Activated CD4-positive, alpha-beta T cell treated with anti-CD3 and anti-CD28 coated beads for 48 hours (primary cell): ENCODE results near the gene LRIT2.

ENCODE experiments used
- DNase-seq: peaks from one replicate; pipeline ENCODE4 v3.0.0-alpha.2; 2020

The LRIT2 gene, protein sequence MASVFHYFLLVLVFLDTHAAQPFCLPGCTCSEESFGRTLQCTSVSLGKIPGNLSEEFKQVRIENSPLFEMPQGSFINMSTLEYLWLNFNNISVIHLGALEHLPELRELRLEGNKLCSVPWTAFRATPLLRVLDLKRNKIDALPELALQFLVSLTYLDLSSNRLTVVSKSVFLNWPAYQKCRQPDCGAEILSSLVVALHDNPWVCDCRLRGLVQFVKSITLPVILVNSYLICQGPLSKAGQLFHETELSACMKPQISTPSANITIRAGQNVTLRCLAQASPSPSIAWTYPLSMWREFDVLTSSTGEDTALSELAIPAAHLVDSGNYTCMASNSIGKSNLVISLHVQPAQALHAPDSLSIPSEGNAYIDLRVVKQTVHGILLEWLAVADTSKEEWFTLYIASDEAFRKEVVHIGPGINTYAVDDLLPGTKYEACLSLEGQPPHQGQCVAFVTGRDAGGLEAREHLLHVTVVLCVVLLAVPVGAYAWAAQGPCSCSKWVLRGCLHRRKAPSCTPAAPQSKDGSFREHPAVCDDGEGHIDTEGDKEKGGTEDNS

DNA sequence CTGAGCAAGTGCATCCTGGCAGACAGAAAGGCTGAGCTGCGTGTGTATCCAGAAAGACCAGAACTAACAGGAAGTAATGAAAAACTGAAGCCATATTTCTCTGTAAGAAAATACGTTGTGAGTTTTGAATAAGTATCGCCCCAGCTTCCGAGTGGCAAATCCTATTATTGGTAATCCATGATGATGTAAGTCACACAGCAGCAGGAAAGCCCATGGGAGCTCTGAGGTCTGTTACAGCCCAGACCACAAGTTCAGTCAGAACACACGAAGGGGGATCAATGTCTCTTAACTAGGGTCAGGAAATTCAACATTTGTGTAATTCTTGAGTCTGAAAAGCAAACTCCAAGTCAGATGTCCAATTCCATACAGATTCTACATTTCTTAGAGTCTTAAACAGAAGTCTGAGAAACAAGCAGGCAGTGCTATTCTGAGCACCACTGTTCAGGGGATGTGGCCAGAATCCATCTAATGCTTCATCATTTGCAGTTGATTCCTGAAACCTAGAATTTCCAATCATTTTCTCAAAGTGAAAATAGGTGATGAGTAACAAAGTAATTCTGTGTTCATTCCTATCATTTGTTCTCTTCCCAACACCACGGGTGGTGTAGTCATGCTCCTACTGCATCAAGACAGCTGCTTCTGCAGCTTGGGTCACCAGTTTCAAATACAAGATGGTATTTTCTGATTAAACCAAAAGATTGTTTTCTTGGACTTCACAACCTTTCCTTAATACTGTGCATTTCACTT is at the start of gene LRIT2:
Gene LRIT2, minus strand, starts transcription at position 118 of the 747 bp plus-strand sequence. Its CDS starts 24 bp downstream, at position 94.
- DNase-seq: no peak

DNA sequence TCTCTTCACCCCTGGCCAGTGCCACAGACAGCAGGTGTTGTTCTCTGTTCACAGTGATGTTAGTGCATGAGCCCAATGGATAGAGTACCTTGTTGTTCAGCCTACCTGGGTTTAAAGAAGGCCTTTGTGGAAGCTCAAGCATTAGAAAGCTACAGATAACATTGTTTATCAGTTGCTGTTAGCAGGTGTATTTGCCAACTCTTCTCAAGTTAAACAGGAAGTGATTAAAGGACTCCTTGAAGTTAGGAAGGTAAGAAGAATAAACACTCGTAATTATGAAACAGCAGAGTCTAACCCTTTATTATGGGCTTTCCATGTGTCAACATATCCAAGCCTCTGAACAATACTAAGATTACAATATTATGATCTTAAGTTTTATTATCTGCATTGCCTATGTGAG is 45.4 kb upstream of the LRIT2 start:
- DNase-seq: no peak

DNA sequence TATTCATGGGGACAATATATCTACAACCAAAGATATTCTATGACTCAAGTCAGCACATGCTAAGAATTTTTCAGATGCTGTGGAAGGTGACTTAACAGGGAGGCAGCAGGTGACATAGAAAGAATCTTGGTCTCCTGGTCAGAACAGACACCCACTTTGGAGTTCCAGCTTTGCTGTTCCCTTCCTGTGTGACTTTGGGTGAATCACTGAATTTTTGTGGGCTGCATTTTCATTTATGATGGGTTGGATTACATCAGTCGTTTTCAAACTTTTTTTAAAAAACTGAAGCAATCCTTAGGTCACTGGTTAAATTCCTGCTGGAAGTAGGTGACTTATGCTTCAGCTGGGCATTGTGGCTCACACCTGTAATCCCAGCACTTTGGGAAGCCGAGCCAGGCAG is 44.4 kb upstream of the LRIT2 start:
- DNase-seq: no peak

DNA sequence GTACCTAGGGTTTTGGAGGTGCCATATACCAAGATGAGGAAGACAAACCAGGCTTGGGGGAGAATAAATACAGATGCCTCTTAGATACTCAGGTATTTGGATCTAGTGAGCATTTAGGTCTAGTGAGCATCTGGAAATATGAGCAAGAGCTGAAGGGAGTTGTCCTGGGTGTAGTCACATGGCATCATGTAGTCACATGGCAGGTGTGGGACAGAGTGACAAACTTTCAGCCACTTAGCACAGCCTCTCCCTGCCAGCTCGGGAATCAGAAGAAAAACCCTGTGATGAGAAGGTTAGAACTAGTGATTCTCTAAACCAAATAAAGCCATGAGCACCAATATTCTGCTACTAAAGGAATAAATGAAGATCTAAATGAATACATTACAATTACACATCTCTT is 43.8 kb upstream of the LRIT2 start:
- DNase-seq: no peak

DNA sequence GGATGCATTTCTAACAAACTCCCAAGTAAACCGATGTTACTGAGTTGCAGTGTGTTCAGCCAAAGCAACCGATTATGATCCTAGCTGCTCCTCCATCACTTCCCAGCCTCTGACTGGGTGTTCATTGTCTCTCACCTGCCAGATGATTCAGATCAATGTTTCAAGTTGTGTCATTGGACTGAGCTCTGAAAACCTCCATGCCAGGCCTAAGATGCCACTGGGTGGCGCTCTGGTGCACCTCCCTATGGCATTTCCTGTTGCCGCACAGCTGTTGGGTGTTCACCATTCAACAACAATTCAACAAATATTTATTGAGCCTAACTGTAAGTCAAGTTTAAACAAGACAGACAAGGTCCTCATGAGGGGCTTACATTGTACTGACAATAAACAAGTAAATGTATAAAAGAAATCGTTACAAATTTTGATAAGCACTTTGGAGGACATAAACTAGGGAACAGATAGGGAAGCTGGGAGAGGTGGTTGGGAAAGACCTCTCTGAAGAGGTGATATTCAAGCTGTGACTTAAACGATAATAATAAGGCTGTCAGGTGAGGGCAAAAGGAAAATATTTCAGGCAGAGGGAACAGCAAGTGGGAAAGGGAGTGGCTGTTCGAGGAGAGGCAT is 42.3 kb upstream of the LRIT2 start:
- DNase-seq: peak; percentile 92

DNA sequence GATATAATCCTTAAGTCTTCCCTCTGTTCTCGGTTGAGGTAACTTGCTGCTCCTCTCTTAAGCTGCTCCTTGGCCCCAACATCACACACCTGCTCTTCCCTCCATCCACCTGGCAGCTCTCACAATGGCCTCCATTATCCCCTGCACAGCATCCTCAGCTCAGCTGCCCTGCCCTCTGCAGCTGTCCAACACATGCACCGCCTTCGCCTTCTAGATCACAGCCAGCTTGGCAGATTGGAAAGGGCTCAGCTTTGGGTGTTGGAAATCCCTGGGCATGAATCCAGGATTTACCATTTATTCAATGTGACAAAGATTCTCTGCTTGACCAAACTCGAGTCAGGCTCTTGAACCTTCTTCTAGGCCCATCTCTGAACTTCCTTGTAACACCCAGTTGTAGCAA is 40.1 kb upstream of the LRIT2 start:
- DNase-seq: no peak

DNA sequence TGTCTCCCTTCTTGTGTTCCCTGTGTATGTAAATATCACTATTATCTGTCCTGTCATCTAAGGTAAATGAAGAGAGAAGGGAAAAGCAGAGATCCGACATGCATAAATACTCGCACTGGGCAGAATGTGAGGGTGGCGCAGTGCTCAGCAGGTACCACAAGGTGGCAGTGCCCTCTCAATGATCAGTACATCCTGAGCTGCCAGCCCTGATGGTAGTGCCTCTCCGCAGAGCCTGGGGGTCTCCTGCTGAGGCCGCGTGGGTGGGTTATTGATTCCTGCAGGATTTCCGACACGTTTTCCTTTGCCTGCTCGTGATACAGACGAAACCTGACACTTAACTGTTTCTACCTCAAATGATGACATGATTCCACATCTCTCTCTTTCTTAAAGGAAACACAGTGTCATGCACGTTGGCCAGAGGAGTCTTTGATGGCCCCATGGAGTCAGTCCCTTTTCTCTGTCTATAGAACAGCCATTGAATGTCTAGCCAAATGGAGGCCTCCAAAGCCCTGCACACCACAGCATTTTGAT is 39.3 kb upstream of the LRIT2 start:
- DNase-seq: peak; percentile 81

DNA sequence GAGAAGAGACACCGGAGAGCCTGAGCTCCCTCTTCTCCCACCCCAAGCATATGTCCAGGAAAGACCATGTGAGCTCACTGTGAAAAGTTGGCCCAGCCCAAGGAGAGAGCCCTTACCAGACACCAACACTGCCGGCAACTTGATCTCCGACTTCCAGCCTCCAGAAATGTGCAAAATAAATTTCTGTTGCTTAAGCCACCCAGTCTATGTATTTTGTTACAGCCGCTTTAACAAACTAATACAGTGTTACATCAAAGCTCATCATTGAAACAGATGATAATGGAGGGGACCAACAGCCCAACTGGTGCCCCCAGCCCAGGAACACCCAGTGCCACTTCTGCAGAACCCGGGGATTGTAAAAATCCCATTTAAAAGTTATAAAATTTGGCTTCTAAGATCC is 38.4 kb upstream of the LRIT2 start:
- DNase-seq: no peak

DNA sequence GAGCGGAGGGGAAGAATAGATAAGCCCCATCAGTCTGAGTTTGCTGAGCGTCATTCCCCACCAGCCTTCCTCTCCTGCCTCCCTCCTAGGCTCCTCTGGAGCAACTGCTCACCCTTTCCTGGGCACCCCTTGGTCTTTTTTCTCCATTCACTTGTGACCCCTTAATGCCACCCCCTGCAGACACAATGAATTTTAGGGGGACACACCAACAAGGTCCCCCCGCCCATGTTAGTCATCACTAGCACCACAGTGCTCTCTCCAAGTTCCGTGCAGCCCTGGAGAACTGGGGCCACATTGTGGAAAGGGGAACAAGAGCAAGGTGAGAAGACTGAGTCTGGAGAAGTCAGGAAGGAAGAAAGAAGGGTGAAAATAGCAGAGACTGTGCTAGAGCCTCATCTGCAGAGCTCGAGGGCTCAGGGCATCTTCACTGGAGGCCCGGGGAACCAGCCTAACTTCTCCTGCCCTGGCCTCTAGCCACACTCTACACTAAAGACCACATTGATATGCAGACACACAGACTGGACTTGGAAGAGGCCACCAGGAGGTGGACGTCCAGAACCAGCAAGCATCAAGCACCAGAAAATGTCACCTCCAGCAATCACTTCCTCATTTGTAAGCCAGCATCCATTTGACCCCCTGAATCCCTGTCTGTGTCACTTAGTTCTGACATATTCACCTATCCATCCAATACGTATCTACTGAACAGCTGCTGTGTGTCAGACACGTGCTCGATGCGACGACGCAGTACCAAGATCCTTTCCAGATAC is 37.0 kb upstream of the LRIT2 start:
- DNase-seq: no peak

DNA sequence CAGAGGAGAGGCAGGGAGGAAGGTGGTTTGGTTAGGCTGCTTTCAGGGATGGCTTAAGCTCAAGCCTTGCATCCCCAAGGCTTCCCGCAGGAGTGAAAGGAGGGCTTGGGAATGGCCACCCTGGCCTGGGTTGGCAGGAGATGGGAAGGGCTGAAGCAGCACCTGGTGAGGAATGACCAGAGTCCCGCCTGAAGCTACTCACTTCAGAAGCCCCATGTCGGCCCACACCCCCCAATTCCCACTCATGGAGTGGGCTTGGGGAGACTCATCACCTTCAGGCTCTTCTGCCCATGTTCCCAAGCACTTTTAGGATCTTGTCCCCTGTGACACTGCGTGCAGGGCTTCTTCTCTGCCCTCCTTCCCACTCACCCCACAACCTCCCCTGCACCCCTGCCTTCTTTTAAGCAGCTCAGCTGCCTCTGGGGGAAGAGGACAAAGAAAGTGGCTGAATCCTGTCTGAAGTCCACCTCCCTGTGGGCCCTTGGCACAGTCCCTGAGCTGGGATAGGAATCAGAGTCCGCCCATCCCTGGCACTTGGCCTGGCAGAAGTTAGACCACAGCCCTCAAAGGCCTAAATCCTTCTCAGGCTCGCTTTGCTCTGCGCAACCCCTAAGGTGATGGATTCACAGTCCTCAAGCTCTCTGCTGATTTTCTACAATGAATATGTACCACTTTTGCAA is 36.0 kb upstream of the LRIT2 start:
- DNase-seq: no peak

DNA sequence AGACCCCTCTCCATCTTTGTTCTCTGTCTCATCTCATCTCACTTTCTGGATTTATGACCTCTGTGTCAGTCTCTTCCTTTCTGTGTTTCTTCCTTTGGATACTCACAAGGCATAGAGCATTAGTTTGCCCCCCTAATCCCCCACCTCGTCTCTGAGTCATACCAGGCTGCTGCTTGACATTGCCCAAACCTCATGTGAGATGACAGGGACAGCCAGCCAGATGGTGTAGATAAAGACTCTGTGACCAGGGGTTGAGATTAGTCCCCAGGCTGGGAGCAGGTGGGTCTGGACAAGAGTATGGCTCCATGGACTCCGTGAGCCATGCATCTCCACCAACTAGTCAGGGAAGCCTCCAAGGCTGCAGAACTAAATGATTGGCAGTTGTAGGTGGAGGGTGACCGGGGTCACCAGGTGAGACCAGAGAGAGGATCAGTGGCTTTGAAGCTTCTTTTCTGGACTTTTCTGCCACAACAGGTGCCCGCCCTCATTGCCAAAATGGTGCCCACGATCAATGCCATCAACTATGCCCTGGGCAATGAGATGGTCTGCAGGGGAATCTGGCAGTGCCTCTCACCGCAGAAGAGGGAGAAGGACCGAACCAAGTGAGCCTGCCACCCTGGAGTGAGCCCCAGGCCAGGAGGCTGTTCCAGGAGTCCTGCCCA is 32.8 kb upstream of the LRIT2 start:
- no peak for DNase-seq

DNA sequence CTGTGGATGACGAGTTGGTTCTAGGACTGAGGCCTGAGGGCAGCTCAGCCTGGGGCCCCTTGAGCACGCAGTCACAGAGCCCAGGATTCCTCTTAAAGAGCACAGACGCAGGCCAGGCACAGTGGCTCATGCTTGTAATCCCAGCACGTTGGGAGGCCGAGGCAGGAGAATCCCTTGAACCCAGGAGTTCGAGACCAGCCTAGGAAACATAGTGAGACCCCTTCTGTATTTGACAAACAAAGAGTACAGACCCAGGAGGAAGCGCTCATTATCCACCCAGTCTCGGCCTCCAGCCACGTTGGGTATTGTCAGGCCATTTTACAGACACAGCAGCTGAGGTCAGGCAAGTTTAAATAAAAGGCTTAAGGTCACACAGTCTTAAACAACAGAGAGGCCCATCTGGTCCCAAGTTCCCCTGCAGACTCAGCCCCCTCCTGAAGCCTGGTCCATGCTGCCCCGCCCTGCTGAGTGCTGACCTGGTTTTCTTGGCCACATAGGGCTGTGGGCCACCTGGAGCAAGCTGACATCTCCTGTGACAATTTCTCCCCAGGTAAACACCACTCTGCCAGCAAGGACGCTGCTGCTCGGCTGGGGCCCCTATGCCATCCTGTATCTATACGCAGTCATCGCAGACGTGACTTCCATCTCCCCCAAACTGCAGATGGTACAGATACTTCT is 32.1 kb upstream of the LRIT2 start:
- DNase-seq: no peak

DNA sequence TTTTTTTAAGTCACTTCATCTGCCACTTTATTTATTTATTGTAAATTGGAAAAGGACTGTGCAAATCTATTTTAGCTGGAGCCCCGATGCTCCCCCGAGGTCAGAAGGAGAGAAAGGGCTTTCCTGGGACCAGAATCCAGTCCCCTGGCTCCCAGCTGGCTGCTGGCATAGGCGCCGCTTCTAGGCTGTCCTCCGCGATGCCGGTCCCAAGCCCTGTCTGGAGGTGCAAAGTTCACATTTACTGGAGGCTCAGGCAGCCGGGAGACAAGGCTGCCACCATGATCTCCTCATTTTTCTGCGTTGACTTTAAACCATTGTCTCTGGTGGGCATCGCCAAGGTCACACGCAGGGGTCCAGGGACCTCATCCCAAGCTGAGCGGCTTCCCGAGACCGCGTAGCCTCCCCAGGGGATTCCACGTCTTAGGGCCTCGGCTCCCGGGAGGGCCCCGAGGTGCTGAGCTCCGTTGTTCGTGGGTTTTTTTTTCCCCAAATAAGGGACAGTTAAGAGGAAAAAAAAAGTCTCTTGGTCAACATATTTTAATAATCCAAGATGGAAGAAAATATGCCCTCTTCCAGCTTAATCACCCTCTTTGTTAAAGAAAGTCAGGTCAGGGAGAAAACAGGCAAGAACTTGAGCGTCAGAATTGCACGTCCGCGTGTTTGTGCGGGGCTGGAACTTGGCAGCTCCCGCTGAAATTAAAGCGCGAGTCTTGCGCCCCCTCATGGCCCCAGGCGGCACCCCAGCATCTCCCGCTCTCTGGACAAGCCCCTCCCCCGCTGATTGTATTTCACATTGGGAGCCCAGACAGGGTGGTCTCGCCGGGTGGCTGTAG is 31.4 kb upstream of the LRIT2 start:
- peak; percentile 79 for DNase-seq

DNA sequence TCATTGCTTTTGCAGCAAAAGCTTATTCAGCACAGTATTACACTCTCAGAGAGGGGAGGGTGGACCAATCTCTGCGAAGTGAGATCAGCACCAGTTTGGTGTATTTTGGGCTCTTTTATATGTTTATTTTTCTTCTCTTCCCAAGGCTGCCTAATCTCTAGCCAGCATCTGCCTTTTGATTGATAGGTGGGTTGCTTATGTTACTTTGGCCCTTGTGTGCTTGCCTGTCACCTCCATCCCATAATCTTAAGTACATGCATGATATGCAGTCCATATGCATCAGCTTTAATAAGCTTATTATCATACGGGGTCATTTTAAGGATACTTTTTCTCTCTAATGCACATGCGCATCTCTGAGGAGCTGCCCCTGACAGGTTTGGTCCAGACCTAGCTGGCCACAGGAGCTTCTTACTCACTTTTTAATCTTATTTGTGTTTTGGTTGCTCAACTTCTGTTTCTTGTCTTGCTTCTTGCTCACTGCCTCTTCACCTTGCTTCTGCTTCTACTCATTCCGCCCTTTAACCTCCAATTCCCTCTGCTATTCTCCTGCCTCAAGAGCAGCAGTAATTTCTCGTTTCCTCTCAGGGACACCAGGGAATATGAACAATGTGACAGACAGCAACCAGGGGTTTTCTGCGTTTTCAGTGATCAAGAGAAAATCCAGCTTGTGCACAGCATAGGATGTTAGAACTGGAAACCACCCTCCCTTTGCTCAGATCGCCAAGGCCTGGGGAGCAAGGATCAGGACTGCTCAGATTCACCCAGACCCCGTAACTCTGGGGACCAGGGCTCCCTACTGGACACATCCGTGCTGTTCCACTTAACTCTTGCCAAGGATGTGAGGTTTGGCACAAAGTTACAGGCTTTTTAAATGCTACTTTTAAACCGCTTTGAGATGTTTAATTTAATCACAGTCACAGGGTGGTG is 29.5 kb upstream of the LRIT2 start:
- DNase-seq: no peak

DNA sequence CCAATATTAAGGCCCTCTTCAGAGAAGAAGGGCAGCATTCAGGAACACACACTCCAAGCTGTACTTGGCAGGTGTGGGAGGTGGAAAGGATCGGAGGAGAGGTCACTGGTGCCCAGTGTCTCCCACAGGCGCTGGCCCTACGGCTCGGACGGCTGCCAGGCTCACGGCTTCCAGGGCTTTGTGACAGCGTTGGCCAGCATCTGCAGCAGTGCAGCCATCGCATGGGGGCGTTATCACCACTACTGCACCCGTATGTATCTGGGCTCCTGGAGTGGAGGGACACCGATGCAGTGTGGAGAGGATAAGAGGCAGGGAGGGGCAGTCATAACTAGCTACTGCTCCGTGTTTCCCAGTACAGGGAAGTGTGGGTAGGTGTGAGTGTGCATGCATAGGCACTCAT is 23.4 kb upstream of the LRIT2 start:
- DNase-seq: no peak

DNA sequence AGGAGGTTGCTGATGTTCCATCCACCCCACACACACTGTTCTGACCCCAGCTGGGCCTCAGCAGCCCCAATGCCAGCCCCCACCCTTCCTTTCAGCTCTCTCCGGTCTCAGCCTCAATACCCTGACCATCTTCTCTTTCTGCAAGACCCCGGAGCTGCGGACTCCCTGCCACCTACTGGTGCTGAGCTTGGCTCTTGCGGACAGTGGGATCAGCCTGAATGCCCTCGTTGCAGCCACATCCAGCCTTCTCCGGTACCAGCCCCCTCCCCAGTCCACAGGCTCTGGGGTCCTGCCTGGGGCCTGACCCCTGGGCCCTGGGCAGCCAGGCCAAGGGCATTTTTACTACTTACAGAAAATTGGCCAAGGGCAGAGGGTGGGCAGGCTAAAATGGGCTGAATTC is 22.2 kb upstream of the LRIT2 start:
- DNase-seq: no peak

DNA sequence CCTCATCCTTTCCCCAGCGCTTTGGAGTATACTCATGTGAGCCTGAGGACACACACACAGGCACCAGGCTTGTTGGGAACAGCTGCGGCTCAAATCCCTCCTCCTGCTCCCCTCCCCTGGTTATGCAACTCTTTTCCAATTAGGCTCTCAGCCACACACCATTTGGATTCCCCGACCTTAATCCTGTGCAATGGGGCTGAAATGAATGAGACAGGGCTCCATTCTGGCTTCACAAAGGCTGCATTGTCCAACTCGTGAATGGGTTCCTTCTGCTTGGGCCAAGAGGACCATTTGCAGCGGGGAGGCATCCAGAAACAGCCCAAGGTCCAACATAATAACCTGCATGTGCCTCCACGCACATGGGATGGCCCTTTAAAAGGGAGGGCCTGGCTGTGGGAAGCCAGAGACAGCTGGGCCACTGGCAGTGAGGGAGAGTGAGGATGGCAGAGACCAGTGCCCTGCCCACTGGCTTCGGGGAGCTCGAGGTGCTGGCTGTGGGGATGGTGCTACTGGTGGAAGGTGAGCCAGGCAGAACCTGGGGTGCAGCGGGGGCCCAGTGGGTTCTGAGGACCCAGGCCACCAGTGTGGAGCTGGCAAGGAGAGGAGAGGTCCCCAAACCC is 19.4 kb upstream of the LRIT2 start, which contains the start of gene RGR:
Gene RGR, plus strand, starts transcription at position 403 of the 620 bp plus-strand sequence. Its CDS starts 38 bp downstream, at position 441.
- DNase-seq: no peak

DNA sequence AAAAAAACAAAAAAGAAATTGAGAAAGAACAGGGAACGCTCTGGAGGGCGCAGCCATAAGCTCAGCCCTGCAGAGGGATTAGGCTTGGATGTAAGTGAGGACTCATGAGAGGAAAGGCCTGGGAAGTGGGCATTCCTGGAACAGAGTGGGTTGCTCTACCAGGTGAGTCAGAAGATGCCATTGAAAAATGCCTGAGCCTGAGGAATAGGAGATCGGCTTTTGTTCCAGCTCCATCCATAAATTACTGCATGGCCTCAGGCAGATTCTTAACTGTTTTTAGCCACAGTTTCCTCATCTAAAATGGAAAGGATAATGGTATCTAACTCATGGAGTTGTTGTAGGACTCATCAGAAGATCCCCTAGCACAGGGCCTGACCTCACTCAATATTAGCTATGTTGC is 18.4 kb upstream of the LRIT2 start:
- no peak for DNase-seq
